ENCODE results near the gene BICD1. TPM values are rescaled to one million over a fixed set of nuclear protein-coding genes. Genes with fewer than 3 reads are reported as not detected.

Gene BICD1
- total and polyA plus RNA-seq, 2 of the 13 experiments (the other 11 are each of a cell fraction or from before 2014, with no cell fraction given): 4.5 to 5.2 TPM

- in situ Hi-C loops (cut with HindIII; ENCODE audit: extremely low pct_ligation_motif_present, low pct_unique_long_range_greater_than_20kb): no loop called here
- no peak overlapping the region for H2AFZ ChIP-seq (ENCODE audit: low read length)
- DNase-seq (ENCODE audit: low spot score) (no peak), FAIRE-seq (no peak), ATAC-seq (no peak)
- H3K27ac ChIP-seq (ENCODE audit: extremely low read length, insufficient read depth, low read length): no peak overlapping the region
- H3K9me3 ChIP-seq (ENCODE audit: low read length): no peaks in the 10 kb centered on the region
- no peaks in the 10 kb centered on the region for H3K27me3 ChIP-seq (ENCODE audit: control insufficient read depth in 1 of 2, insufficient read depth in 2 of 2, low read length in 2 of 2)
- intact Hi-C loops (cut with micrococcal nuclease; ENCODE audit: unreplicated experiment): no loop called here
- ChIA-PET CTCF (ENCODE audit: low intra/inter-chr PET ratio, low total read pairs) (no interaction called here), POLR2A (no interaction called here)
- H3K4me1 ChIP-seq (ENCODE audit: insufficient read depth, low read length): no peaks in the 10 kb centered on the region
- no peak overlapping the region for H3K4me2 ChIP-seq (ENCODE audit: low read depth, low read length)
- WGBS (ENCODE audit: low lambda C conversion rate): 79% methylated on average over 2 of the region's 2 CpGs
- no peaks in the 10 kb centered on the region for H3K36me3 ChIP-seq (replicated peaks in 1 of 2; ENCODE audit: control insufficient read depth in 1 of 2, insufficient read depth in 2 of 2, low read length in 2 of 2)
- TF ChIP-seq MXD3 (CRISPR knock-in tag; IDR thresholded peaks at IDR 0.05) (no peak), TBL1XR1 (IDR thresholded peaks at IDR 0.05; ENCODE audit: borderline replicate concordance, low read length, partially characterized antibody) (no peak)
- BruUV-seq (replicated peaks): no TSS peak
- no peaks in the 10 kb centered on the region for H4K20me1 ChIP-seq (ENCODE audit: insufficient read depth, low read length)
- no peaks in the 10 kb centered on the region for H3K79me2 ChIP-seq (ENCODE audit: insufficient read depth, low read length)
- no peak overlapping the region for H3K4me3 ChIP-seq (replicated peaks in 1 of 3; ENCODE audit: insufficient read depth in 1 of 3, low read depth in 2 of 3, low read length in 3 of 3)
- H3K9ac ChIP-seq (ENCODE audit: insufficient read depth, low read depth, low read length): no peak overlapping the region
Measured at GRCh38 chr12:32242641-32243040, 136.0 kb downstream of the BICD1 start.

- BruUV-seq (replicated peaks): no TSS peak
- no peak overlapping the region for H2AFZ ChIP-seq (ENCODE audit: low read length)
- no peak for ATAC-seq
- H3K79me2 ChIP-seq (ENCODE audit: insufficient read depth, low read length): no peaks in the 10 kb centered on the region
- FAIRE-seq: no peak
- no peaks in the 10 kb centered on the region for H3K27me3 ChIP-seq (ENCODE audit: control insufficient read depth in 1 of 2, insufficient read depth in 2 of 2, low read length in 2 of 2)
- ChIA-PET POLR2A (no interaction called here), CTCF (ENCODE audit: low intra/inter-chr PET ratio, low total read pairs) (no interaction called here)
- intact Hi-C loops (cut with micrococcal nuclease; ENCODE audit: unreplicated experiment) (no loop called here), in situ Hi-C loops (cut with HindIII; ENCODE audit: extremely low pct_ligation_motif_present, low pct_unique_long_range_greater_than_20kb) (no loop called here)
- H3K27ac ChIP-seq (ENCODE audit: extremely low read length, insufficient read depth, low read length): no peak overlapping the region
- H3K9ac ChIP-seq (ENCODE audit: insufficient read depth, low read depth, low read length): no peak overlapping the region
- TF ChIP-seq HOXD1 (CRISPR knock-in tag; IDR thresholded peaks at IDR 0.05): no peak
- no peak for TF ChIP-seq ZBTB39 (CRISPR knock-in tag; IDR thresholded peaks at IDR 0.05)
- TF ChIP-seq TP53 (CRISPR knock-in tag; conservative IDR thresholded peaks at IDR 0.05): peak; percentile 82; the same call in 1 of the 2 replicates
- WGBS (ENCODE audit: low lambda C conversion rate): 96% methylated on average over 5 of the region's 5 CpGs
- H3K36me3 ChIP-seq (replicated peaks in 1 of 2; ENCODE audit: control insufficient read depth in 1 of 2, insufficient read depth in 2 of 2, low read length in 2 of 2): no peaks in the 10 kb centered on the region
- H3K4me1 ChIP-seq (ENCODE audit: insufficient read depth, low read length): no peaks in the 10 kb centered on the region
- no peaks in the 10 kb centered on the region for H4K20me1 ChIP-seq (ENCODE audit: insufficient read depth, low read length)
- no peak for DNase-seq (ENCODE audit: low spot score)
- H3K9me3 ChIP-seq (ENCODE audit: low read length): no peaks in the 10 kb centered on the region
- H3K4me3 ChIP-seq (replicated peaks in 1 of 3; ENCODE audit: insufficient read depth in 1 of 3, low read depth in 2 of 3, low read length in 3 of 3): no peak overlapping the region
- no peak overlapping the region for H3K4me2 ChIP-seq (ENCODE audit: low read depth, low read length)
Measured at GRCh38 chr12:32248441-32249140, 141.9 kb downstream of the BICD1 start.

Measured in HepG2 (cell line).